ENCODE data around the gene PKP1. TPM values are rescaled to one million over a fixed set of nuclear protein-coding genes. Genes with fewer than 3 reads are reported as not detected.

The PKP1 gene
- polyA plus RNA-seq, 3 donors: not detected

DNA sequence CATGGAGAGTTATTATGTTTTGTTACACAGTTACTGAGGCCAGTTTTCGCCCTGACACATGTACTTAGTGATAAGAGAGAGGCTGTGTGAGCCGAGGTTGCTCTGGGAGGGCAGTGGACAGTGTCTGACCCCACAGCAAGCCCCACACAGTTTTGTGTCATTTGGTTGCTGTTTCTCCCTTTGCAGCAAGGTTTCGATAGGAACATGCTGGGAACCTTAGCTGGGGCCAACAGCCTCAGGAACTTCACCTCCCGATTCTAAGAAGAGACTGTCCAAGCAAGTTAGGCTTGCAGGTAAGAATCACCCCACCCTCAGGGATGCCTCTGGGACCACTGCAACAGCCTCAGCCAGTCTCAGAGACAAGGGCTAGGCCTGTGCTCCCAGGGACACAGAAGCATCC, 45.3 kb downstream of the PKP1 start:
- Mint-ChIP-seq H3K4me1 (no peaks in the 10 kb centered on the region), H3K4me3 (no peak overlapping the region), H3K27me3 (ENCODE audit: low read depth in 3 of 3) (peaks cover 5 to 13% (median 9%) of the 10 kb centered on the region in 3 donors), H3K27ac (no peak overlapping the region), H3K9me3 (no peaks in the 10 kb centered on the region), H3K36me3 (no peaks in the 10 kb centered on the region)
- Histone ChIP-seq H3K4me1 (ENCODE audit: control insufficient read depth in 1 of 2, insufficient read depth in 2 of 2, low read length in 2 of 2) (no peaks in the 10 kb centered on the region), H3K4me2 (replicated peaks; ENCODE audit: extremely low read depth, low read length, poor library complexity, severe bottlenecking) (no peak overlapping the region), H3K36me3 (replicated peaks in 1 of 2; ENCODE audit: control insufficient read depth in 1 of 2, insufficient read depth in 2 of 2, low read length in 2 of 2) (no peaks in the 10 kb centered on the region), H3K27ac (ENCODE audit: low read depth in 1 of 2, low read length in 2 of 2) (no peak overlapping the region), H3K9ac (ENCODE audit: insufficient read depth, low read length, poor library complexity, severe bottlenecking) (no peak overlapping the region), H3K9me3 (replicated peaks in 1 of 2; ENCODE audit: control insufficient read depth in 1 of 2, insufficient read depth in 1 of 2, low read length in 2 of 2) (no peaks in the 10 kb centered on the region), H3K27me3 (ENCODE audit: control insufficient read depth in 2 of 2, insufficient read depth in 2 of 2, low read length in 2 of 2) (no peaks in the 10 kb centered on the region), H2AFZ (ENCODE audit: insufficient read depth, low read depth, low read length, poor library complexity, severe bottlenecking) (no peak overlapping the region), H4K20me1 (ENCODE audit: insufficient read depth, low read length) (no peaks in the 10 kb centered on the region), H3K4me3 (replicated peaks in 1 of 3; ENCODE audit: low read depth in 2 of 3, low read length in 3 of 3) (no peak overlapping the region), H3K79me2 (ENCODE audit: insufficient read depth, low read length) (no peaks in the 10 kb centered on the region)
- no peak for DNase-seq
- 87% methylated on average over 3 of the region's 4 CpGs for WGBS (ENCODE audit: insufficient coverage)
- intact Hi-C loops (cut with micrococcal nuclease): no loop called here
- TF ChIP-seq, protein P1, sequence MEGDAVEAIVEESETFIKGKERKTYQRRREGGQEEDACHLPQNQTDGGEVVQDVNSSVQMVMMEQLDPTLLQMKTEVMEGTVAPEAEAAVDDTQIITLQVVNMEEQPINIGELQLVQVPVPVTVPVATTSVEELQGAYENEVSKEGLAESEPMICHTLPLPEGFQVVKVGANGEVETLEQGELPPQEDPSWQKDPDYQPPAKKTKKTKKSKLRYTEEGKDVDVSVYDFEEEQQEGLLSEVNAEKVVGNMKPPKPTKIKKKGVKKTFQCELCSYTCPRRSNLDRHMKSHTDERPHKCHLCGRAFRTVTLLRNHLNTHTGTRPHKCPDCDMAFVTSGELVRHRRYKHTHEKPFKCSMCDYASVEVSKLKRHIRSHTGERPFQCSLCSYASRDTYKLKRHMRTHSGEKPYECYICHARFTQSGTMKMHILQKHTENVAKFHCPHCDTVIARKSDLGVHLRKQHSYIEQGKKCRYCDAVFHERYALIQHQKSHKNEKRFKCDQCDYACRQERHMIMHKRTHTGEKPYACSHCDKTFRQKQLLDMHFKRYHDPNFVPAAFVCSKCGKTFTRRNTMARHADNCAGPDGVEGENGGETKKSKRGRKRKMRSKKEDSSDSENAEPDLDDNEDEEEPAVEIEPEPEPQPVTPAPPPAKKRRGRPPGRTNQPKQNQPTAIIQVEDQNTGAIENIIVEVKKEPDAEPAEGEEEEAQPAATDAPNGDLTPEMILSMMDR (IDR thresholded peaks at IDR 0.05): no peak

DNA sequence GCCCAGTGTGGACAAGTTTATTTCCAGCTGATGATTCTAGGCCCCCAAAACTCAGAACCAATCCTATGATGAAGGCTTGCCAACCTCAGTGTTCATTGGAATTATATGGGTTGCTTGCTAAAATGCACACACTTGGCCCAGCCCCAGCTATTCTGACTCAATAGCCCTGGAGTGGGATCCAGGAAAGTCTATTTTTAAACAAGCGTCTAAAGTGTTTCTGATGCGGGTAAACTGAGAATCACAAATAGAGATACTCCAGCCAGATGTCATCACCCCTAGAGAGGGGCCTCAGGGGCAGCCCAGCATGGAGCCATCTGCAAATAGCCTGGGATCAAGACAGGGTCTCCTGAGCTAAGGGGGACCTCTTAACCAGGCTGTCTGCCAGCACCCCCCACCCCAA, 46.0 kb downstream of the PKP1 start:
- Mint-ChIP-seq H3K9me3 (no peaks in the 10 kb centered on the region), H3K36me3 (no peaks in the 10 kb centered on the region), H3K27me3 (ENCODE audit: low read depth in 3 of 3) (peaks cover 5 to 13% (median 9%) of the 10 kb centered on the region in 3 donors), H3K4me3 (no peak overlapping the region), H3K4me1 (no peaks in the 10 kb centered on the region), H3K27ac (no peak overlapping the region)
- intact Hi-C loops (cut with micrococcal nuclease): no loop called here
- 100% methylated on average over 2 of the region's 2 CpGs for WGBS (ENCODE audit: insufficient coverage)
- Histone ChIP-seq H3K27ac (ENCODE audit: low read depth in 1 of 2, low read length in 2 of 2) (no peak overlapping the region), H3K9me3 (replicated peaks in 1 of 2; ENCODE audit: control insufficient read depth in 1 of 2, insufficient read depth in 1 of 2, low read length in 2 of 2) (no peaks in the 10 kb centered on the region), H3K9ac (ENCODE audit: insufficient read depth, low read length, poor library complexity, severe bottlenecking) (no peak overlapping the region), H3K36me3 (replicated peaks in 1 of 2; ENCODE audit: control insufficient read depth in 1 of 2, insufficient read depth in 2 of 2, low read length in 2 of 2) (no peaks in the 10 kb centered on the region), H2AFZ (ENCODE audit: insufficient read depth, low read depth, low read length, poor library complexity, severe bottlenecking) (no peak overlapping the region), H3K4me1 (ENCODE audit: control insufficient read depth in 1 of 2, insufficient read depth in 2 of 2, low read length in 2 of 2) (no peaks in the 10 kb centered on the region), H4K20me1 (ENCODE audit: insufficient read depth, low read length) (no peaks in the 10 kb centered on the region), H3K79me2 (ENCODE audit: insufficient read depth, low read length) (no peaks in the 10 kb centered on the region), H3K4me3 (replicated peaks in 1 of 3; ENCODE audit: low read depth in 2 of 3, low read length in 3 of 3) (no peak overlapping the region), H3K27me3 (ENCODE audit: control insufficient read depth in 2 of 2, insufficient read depth in 2 of 2, low read length in 2 of 2) (no peaks in the 10 kb centered on the region), H3K4me2 (replicated peaks; ENCODE audit: extremely low read depth, low read length, poor library complexity, severe bottlenecking) (no peak overlapping the region)
- no peak for DNase-seq
- TF ChIP-seq, protein P1 (IDR thresholded peaks at IDR 0.05): no peak

Measured in CD14-positive monocyte (primary cell).